GM15510 (cell line): ENCODE results near the gene HOXD11.

ENCODE experiments used
- POLR2A ChIP-seq: IDR thresholded peaks from 3 replicates; pipeline ENCODE4 v1.6.1; 2011; ENCODE audit warnings: borderline replicate concordance; ENCODE audit not compliant: insufficient read length; ENCODE audit errors: extremely low read depth

Gene HOXD11

GRCh38 chr2:176123411-176124109 lies 16.5 kb downstream of the HOXD11 start:
- TF ChIP-seq POLR2A, result no peak

GRCh38 chr2:176124110-176124946 lies 17.2 kb downstream of the HOXD11 start:
- no peak for TF ChIP-seq POLR2A

- TF ChIP-seq POLR2A, result no peak
These were observed 18.1 kb downstream of the HOXD11 start for GRCh38 chr2:176124947-176125771.

GRCh38 chr2:176125772-176126054 lies 18.6 kb downstream of the HOXD11 start:
- TF ChIP-seq POLR2A, result no peak

- TF ChIP-seq POLR2A, result no peak
These were observed 20.1 kb downstream of the HOXD11 start for GRCh38 chr2:176126929-176127773.

- no peak for TF ChIP-seq POLR2A
These were observed 20.6 kb downstream of the HOXD11 start for GRCh38 chr2:176127774-176128072.

- TF ChIP-seq POLR2A, result no peak
These were observed 21.3 kb downstream of the HOXD11 start for GRCh38 chr2:176128172-176128981.

GRCh38 chr2:176128982-176129796 lies 22.1 kb downstream of the HOXD11 start, which contains the start of gene HOXD8:
Gene HOXD8, plus strand, starts transcription at chr2:176129705. Its CDS starts 662 bp downstream, at chr2:176130367.
- TF ChIP-seq POLR2A, result no peak

GRCh38 chr2:176129813-176130146 lies 22.7 kb downstream of the HOXD11 start:
- no peak for TF ChIP-seq POLR2A

GRCh38 chr2:176130147-176130956 lies 23.3 kb downstream of the HOXD11 start:
- no peak for TF ChIP-seq POLR2A

- no peak for TF ChIP-seq POLR2A
These were observed 24.1 kb downstream of the HOXD11 start for GRCh38 chr2:176130957-176131847.
